ENCODE data around the gene FLG2.

GRCh38 chr1:152328801-152329391 is 30.9 kb downstream of the FLG2 start:
- TF ChIP-seq CTCF (IDR thresholded peaks at IDR 0.05) (no peak), ZFX (IDR thresholded peaks at IDR 0.05; ENCODE audit: borderline replicate concordance) (no peak)

Measured in 22Rv1 (cell line).